KOPT-K1 (cell line): ENCODE data around the gene SH3GL3.

Source experiments
- H3K27ac ChIP-seq: fragments of 200-600 bp; sonication (generic); 2 replicates; pipeline ENCODE4 v1.5.1; 2016; ENCODE audit warnings: antibody characterized with exemption, mild to moderate bottlenecking, low read depth, low read length; ENCODE audit not compliant: poor library complexity, severe bottlenecking
- H3K36me3 ChIP-seq: fragments of 200-600 bp; sonication (generic); 2 replicates; pipeline ENCODE4 v1.5.1; 2017; ENCODE audit warnings: antibody characterized with exemption, mild to moderate bottlenecking, low read length, moderate library complexity; ENCODE audit not compliant: insufficient read depth
- H3K9me3 ChIP-seq: fragments of 200-600 bp; sonication (generic); 2 replicates; pipeline ENCODE4 v1.5.1; 2017; ENCODE audit warnings: antibody characterized with exemption, low read length, mild to moderate bottlenecking; ENCODE audit not compliant: insufficient read depth, poor library complexity, severe bottlenecking

SH3GL3 gene

DNA sequence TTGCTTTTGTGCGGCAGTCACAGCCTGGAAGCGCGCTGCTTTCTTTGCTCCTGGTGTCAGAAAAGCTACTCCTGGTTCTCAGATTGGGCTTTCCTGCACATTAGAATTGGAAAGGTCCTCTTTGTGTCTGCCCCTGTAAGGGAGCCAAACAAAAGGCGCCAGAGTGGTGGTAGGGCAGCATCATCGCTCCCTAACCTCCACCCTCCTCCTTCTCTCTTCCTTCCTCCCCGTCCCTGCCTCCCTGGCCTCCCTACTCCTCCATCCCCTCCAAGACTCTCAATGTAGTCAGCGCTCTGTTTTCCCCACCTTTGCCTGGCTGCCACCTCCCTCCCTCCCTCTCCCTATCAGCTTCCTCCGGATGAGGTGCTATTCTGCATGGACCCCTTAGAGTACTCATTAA is 65.3 kb downstream of the SH3GL3 start:
- Histone ChIP-seq H3K27ac (no peak overlapping the region), H3K36me3 (no peaks in the 10 kb centered on the region), H3K9me3 (no peaks in the 10 kb centered on the region)

DNA sequence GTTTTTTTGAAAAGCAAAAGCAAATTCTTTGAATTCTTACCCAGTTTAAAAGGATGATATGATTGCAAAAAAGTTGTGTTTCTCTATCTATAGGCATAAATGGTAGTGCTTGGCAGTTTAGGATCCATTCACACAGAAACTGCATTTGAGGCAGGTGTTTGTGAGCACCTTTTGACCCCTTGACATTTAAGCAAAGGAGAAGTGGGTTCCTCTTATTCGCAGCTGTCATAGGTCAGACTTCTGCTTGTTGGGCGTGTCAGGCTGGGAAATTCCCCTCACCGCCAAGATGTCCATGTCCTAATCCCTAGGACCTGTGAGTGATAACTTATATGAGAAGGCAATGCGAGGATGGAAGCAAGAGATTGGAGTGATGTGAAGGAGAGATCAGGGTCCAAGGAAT is 67.4 kb downstream of the SH3GL3 start:
- Histone ChIP-seq H3K9me3 (no peaks in the 10 kb centered on the region), H3K27ac (no peak overlapping the region), H3K36me3 (no peaks in the 10 kb centered on the region)

DNA sequence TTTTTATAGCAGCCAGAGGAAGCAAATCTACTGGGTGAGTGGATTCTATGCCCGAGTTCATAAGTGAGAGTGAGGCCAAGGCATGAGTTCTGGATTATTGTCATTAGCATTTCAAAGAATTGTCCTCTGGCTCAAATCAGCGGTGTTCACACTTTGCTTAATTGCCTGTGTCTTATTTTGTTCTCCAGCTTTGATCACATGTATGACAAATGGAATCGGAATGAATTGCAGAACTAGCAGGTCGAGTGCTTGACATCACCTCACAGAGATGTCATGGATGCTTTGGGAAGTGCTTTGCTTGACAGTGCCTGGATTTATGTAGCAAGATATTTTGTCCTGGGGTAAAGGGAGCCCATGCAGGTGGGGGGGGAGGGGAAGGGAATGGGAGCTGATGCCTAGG is 68.0 kb downstream of the SH3GL3 start:
- H3K9me3 ChIP-seq = no peaks in the 10 kb centered on the region
- no peak overlapping the region for H3K27ac ChIP-seq
- H3K36me3 ChIP-seq = no peaks in the 10 kb centered on the region

DNA sequence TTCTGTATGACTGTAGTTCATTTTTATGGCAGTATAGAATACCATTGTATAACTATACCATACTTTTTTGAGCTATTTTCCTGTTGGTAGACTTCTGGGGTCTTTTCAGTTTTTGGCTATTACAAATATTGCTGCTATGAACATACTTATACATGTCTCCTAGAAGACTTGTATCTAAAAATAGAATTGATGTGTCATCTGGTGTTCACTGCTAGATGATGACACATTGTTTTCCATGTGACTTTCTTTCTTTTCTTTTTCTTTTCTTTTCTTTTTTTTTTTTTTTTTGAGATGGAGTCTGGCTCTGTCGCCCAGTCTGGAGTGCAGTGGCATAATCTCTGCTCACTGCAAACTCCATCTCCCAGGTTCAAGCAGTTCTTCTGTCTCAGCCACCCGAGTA is 69.8 kb downstream of the SH3GL3 start:
- Histone ChIP-seq H3K36me3 (no peaks in the 10 kb centered on the region), H3K9me3 (no peaks in the 10 kb centered on the region), H3K27ac (no peak overlapping the region)

DNA sequence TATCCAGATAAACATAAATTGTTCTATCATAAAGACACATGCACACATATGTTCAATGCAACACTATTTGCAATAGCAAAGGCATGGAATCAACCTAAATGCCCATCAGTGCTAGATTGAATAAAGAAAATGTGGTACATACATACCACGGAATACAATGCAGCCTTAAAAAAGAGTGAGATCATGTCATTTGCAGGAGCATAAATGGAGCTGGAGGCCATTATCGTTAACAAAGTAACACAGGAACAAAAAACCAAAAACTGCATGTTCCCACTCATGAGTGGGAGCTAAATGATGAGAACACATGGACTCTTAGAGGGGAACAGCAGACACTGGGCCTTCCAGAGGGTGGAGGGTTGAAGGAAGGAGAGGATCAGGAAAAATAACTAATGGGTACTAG is 79.2 kb downstream of the SH3GL3 start:
- peaks cover 7% of the 10 kb centered on the region for H3K9me3 ChIP-seq
- no peaks in the 10 kb centered on the region for H3K36me3 ChIP-seq
- H3K27ac ChIP-seq = no peak overlapping the region

DNA sequence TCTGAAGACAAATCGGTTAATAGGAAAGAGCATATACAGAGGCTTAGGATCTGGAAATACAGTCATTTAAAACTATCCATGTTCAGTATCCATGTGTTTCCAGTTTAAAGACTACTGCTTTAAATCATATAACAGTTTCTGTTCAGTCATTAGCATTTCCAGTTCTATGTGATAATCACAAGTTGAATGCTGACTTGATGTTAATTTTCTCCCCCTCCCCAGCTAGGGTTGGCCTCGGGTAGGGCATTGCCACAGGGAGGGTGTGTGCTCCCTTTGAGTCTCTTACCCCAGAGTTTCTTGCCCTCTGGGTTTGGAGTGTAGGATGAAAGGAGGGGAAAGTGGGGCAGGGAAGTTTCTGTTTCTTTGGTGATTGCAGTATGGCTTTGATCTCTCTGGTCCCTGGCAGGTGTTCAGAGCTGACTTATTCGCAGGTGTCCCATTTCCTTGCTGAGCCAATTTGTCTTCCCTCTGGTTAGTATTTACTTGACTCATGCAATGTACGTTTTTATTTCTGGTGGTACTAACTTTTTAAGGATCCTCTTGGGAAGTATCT is 86.3 kb downstream of the SH3GL3 start:
- Histone ChIP-seq H3K9me3 (no peaks in the 10 kb centered on the region), H3K27ac (no peak overlapping the region), H3K36me3 (no peaks in the 10 kb centered on the region)

DNA sequence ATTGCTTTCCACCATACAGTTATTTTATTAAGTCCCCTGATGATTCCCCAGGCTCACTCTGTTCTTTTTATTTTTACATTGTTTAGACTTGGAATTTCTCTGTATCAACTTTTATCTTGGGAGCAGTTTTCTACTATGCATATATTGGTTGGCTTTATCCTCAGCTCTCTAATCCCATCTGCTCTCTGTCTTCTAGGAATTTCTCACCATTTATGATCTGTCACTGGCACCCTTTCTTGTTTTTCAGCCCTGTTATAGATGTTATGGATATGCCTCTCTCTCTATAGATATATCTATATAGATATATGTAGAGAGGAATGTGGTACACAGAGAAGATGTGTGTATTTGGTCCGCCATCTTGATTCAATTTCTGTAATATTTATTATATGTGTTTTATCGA is 90.5 kb downstream of the SH3GL3 start:
- Histone ChIP-seq H3K36me3 (no peaks in the 10 kb centered on the region), H3K9me3 (no peaks in the 10 kb centered on the region), H3K27ac (no peak overlapping the region)

DNA sequence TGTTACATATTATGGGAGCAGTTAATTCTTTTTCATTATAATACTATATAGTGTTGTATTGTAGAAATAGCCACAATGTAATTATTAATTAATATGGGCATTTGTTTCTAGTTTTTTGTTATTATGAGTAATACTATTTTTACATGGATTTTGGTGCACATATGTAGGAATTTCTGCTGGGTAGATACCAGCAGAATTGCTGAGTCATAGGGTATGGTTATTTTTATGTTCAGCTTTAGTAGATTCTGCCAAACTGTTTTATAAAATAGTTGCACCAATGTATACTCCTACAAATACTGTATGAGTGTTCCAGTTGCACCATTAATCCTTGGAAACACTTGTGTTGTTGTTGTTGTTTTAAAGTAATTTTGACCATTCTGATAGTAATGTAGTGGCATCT is 91.5 kb downstream of the SH3GL3 start:
- Histone ChIP-seq H3K9me3 (no peaks in the 10 kb centered on the region), H3K27ac (no peak overlapping the region), H3K36me3 (no peaks in the 10 kb centered on the region)

DNA sequence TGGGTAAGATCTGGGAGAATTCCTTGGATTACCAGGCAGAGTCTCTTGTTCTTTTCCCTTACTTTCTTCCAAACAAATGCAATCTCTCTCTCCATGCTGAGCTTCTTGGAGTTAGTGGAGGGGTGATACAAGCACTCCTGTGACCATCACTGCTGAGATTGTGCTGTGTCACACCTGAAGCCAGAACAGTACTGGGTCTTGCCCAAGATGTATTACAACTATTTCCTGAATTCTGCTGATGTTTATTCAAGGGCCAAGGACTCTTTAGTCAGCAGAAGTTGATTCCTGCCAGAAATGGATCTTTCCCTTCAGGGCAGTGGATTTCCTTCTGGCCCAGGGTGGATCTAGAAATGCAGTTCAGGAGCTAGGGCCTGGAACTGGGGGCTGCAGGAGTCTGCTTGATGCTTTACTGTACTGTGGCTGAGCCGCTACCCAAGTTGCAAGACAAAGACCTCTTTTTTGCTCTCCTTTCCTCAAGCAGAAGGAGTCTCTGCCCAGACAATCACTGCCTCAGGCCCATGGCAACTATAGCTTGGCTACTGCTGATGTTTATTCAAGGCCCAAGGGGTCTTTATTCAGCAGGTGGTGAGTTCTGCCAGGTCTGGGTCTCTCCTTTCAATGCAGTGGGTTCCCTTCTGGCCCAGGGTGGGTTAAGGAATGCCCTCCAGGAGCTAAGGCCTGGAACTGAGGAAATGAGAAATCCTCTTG is 98.8 kb downstream of the SH3GL3 start:
- no peak overlapping the region for H3K27ac ChIP-seq
- no peaks in the 10 kb centered on the region for H3K36me3 ChIP-seq
- no peaks in the 10 kb centered on the region for H3K9me3 ChIP-seq

DNA sequence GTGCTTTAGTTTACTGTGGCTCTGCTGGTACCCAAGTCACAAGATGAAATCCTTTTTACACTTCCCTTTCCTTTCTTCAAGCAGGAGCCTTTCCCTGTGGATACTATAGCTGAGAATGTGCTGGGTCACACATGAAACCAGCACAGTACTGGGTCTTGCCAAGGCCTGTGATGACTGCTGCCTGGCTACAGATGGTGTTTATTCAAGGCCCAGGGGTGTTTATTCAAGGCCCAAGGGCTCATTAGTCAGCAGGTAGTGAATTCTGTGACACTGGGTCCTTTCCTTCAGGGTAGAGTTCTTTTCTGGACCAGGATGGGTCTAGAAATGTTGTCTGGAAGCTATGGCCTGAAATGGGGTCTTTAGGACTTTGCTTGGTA is 99.4 kb downstream of the SH3GL3 start:
- Histone ChIP-seq H3K27ac (no peak overlapping the region), H3K9me3 (no peaks in the 10 kb centered on the region), H3K36me3 (no peaks in the 10 kb centered on the region)

DNA sequence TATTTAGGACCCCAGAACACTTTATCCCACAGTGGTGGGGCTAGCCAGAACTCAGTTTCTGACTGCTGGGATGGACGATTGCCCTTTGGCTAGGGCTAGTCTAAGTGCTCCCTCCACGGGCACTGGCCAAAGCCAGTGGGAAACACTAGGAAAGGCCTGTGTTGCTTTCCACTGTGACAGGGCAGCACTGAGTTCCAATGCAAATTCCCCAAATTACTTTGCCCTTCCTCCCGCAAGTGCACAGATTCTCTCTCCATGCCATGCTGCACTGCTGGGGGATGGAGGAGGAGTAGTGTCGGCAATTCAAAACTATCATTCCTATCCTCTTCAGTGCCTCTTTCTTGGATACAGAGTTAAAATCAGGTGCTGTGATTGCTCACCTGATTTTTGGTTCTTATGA is 100.0 kb downstream of the SH3GL3 start:
- H3K27ac ChIP-seq = no peak overlapping the region
- no peaks in the 10 kb centered on the region for H3K9me3 ChIP-seq
- no peaks in the 10 kb centered on the region for H3K36me3 ChIP-seq

DNA sequence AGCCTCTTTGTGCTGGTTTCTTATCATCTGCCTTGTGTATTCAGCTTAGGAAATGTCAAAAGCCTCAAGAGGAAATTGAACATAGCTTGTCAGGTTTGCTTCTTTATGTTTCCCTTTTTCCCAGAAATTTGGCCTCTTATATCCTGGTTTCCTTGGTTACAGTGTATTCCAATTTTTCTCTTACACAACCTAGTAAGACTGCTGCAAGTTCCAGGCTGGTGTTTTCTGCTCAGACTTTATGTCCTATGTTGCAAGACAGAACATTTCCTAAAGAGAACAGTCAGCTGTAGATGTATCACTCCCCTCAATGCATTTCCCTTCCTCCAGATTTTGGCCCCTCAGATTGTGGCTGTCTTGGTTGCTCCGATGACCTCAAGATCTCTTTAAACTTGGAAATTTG is 102.5 kb downstream of the SH3GL3 start:
- no peaks in the 10 kb centered on the region for H3K36me3 ChIP-seq
- H3K27ac ChIP-seq = no peak overlapping the region
- no peaks in the 10 kb centered on the region for H3K9me3 ChIP-seq

DNA sequence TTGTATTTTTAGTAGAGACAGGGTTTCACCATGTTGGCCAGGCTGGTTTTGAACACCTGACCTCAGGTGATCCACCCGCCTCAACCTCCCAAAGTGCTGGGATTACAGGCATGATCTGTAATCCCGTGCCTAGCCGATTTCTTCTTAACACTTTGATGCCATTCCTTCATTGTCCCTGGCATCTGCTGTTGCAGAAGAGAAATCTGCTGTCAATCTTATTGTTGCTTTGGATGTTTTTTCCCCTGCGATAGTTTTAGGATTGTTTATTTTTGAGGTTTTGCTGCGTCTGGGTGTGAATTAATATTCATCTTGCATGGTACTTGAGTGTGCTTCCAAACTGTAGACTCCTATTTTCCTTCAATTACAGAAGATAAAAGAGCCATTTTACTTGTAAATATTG is 107.4 kb downstream of the SH3GL3 start:
- no peak overlapping the region for H3K27ac ChIP-seq
- H3K36me3 ChIP-seq = no peaks in the 10 kb centered on the region
- no peaks in the 10 kb centered on the region for H3K9me3 ChIP-seq

DNA sequence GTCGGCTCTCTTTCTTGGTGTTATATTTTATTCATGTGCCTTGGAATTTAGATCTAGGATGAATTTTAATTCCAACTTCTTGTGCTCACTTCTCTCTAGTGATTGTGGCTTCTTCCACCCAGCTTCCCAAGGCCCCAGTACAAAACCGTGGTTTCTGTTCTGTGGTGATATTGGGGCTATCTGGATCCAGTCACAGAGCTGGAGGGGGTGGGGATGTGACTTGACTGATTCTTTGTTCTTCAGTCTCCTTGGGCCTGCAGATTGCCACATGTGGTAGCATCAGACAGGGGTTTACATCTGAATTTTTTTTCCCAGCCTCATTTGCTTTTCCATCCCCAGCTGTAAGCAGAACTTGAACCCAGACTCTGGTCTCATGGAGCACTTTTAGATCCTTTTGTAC is 108.2 kb downstream of the SH3GL3 start:
- Histone ChIP-seq H3K36me3 (no peaks in the 10 kb centered on the region), H3K27ac (no peak overlapping the region), H3K9me3 (no peaks in the 10 kb centered on the region)

DNA sequence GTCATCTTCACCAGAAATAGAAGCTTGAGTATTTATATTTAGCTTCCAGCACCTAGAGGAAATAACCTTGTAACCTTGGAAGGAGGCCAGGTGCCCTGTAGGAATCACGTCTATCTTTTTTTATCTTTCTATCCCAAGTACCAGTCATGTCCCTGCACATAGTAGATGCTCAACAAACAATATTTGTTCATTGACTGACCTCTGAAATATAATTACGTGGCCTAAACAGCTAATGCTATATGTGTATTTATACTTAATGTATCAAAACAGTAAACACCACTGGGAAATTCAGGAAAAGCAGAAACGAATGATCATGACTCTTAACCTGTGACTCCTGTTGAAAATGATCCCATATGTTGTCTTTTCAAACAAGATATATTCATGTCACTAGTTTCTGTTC is 108.9 kb downstream of the SH3GL3 start:
- no peak overlapping the region for H3K27ac ChIP-seq
- H3K36me3 ChIP-seq = no peaks in the 10 kb centered on the region
- H3K9me3 ChIP-seq = no peaks in the 10 kb centered on the region

DNA sequence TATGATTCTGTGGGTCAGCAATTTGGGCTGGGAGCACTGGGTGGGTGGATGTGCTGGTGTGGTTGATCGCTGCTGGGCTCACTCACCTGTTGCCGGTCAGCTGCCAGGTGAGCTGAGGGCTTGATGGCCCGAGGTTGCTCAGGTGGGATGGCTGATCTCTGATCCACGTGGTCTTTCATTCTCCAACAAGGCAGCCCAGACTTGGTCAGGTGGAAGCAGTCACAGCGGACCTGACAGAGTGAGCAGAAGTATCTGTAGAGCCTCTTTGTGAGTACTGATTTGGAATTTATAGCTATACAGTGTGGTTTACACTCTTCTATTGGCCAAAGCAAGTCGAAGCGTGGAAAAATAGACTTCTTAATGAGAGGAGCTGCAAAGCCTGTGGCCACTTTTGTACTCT is 109.6 kb downstream of the SH3GL3 start:
- Histone ChIP-seq H3K36me3 (no peaks in the 10 kb centered on the region), H3K27ac (no peak overlapping the region), H3K9me3 (no peaks in the 10 kb centered on the region)
